Measurements from ENCODE around the gene INS.

INS gene

GRCh38 chr11:2169626-2170570 is 8.9 kb upstream of the INS start:
- H3K36me3 ChIP-seq (replicated peaks), result no peaks in the 10 kb centered on the region
- H3K27me3 ChIP-seq (replicated peaks), result peaks cover 8% of the 10 kb centered on the region
- H3K4me3 ChIP-seq (ENCODE audit: low read depth, low read length), result no peak overlapping the region
- in situ Hi-C loops (cut with HindIII; ENCODE audit: low pct_ligation_motif_present, low sequenced_read_pairs), result no loop called here
- TF ChIP-seq, protein P1, sequence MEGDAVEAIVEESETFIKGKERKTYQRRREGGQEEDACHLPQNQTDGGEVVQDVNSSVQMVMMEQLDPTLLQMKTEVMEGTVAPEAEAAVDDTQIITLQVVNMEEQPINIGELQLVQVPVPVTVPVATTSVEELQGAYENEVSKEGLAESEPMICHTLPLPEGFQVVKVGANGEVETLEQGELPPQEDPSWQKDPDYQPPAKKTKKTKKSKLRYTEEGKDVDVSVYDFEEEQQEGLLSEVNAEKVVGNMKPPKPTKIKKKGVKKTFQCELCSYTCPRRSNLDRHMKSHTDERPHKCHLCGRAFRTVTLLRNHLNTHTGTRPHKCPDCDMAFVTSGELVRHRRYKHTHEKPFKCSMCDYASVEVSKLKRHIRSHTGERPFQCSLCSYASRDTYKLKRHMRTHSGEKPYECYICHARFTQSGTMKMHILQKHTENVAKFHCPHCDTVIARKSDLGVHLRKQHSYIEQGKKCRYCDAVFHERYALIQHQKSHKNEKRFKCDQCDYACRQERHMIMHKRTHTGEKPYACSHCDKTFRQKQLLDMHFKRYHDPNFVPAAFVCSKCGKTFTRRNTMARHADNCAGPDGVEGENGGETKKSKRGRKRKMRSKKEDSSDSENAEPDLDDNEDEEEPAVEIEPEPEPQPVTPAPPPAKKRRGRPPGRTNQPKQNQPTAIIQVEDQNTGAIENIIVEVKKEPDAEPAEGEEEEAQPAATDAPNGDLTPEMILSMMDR (IDR thresholded peaks at IDR 0.05; ENCODE audit: low read depth, low read length, missing control alignments), result no peak
- H3K27ac ChIP-seq, result no peak overlapping the region
- no peak for DNase-seq

GRCh38 chr11:2169005-2169378 is 8.0 kb upstream of the INS start:
- peaks cover 8% of the 10 kb centered on the region for H3K27me3 ChIP-seq (replicated peaks)
- TF ChIP-seq, protein P1 (IDR thresholded peaks at IDR 0.05; ENCODE audit: low read depth, low read length, missing control alignments), result no peak
- no peak overlapping the region for H3K4me3 ChIP-seq (ENCODE audit: low read depth, low read length)
- in situ Hi-C loops (cut with HindIII; ENCODE audit: low pct_ligation_motif_present, low sequenced_read_pairs), result no loop called here
- no peaks in the 10 kb centered on the region for H3K36me3 ChIP-seq (replicated peaks)
- no peak overlapping the region for H3K27ac ChIP-seq
- no peak for DNase-seq

DNA sequence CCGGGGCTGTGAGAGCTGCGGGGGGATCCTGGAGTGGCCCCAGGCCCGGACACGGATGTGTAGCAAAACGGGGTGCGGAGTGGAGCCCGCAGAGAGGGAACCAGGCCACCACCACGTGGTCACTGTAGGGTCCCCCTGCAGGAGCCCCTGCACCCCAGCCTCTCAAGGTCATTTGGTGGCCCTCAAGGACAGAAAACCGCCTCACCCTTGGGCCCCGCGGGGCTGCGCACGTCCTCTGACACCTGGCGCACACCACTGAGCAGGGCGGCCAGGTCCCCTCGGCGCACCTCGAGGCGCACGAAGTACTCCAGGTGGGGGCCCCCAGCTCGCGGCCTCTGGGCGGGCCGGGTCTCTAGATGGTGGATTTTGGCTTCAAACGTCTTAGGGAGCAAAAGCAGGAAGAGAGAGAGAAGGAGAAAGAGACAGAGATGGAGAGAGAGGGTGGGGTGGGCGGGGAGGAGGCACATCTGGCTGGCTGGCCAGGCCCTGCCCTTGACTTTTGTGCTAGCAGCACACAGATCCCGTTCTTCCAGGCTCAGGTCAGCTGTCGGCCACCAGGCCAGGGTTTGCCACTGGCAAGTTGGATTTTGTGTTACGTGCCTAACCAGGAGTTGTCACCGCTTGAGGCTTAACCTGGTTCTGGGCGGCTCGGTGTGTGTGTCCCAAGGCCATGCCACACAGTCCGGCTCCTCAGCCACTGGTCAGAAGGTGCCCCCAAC is 7.4 kb upstream of the INS start:
- no peak overlapping the region for H3K27ac ChIP-seq
- TF ChIP-seq, protein P1 (IDR thresholded peaks at IDR 0.05; ENCODE audit: low read depth, low read length, missing control alignments), result no peak
- DNase-seq, result no peak
- in situ Hi-C loops (cut with HindIII; ENCODE audit: low pct_ligation_motif_present, low sequenced_read_pairs), result no loop called here
- H3K4me3 ChIP-seq (ENCODE audit: low read depth, low read length), result no peak overlapping the region
- no peaks in the 10 kb centered on the region for H3K36me3 ChIP-seq (replicated peaks)
- H3K27me3 ChIP-seq (replicated peaks), result peaks cover 8% of the 10 kb centered on the region

DNA sequence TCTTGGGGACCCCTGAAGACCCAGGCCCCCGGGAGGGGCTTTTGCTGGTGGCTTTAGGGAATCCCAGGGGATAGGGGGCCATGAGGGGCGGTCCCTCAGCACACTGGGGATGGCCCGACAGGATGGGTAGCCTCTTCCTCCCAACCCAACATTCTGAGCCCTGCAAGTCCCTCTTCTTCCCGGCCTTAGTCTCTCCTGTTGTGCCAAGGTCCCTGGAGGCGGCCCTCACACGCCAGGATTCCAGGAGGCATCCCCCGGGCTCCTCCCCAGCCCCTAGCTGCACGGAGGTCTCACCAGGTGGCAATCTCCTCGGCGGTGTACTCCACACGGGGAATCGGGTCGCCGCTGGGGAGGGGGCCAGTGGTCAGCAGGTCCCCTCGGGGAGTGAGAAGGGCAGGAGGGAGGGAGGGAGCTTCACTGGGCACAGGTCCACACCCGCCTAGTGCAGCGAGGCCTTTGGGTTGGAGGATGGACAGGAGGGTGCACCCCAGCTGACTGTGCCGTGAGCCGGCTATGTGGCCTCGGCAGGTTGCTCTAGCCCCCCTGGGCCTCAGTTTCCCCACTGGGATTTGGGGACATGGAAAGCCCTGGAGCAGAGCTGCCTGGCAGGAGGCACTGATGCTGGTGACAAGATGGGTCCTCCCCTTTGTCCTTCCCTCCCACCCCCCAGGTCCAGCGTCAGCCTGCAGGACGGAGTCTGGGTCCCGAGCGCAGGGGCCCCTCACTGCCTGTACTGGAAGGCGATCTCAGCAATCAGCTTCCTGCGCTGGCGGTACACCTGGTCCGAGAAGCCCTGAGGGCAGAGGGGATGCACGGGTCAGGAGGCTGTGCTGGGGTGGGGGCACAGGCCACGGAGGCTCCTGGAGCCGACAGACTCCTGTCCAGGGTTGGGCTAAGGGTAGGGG is 6.4 kb upstream of the INS start:
- Histone ChIP-seq H3K36me3 (replicated peaks) (no peaks in the 10 kb centered on the region), H3K27me3 (replicated peaks) (peaks cover 8% of the 10 kb centered on the region)

More for the DNA sequence above, 6.4 kb upstream of the INS start:
- TF ChIP-seq, protein P1 (IDR thresholded peaks at IDR 0.05; ENCODE audit: low read depth, low read length, missing control alignments), result no peak
- no peak for DNase-seq
- in situ Hi-C loops (cut with HindIII; ENCODE audit: low pct_ligation_motif_present, low sequenced_read_pairs), result no loop called here
- Histone ChIP-seq H3K27ac (no peak overlapping the region), H3K4me3 (ENCODE audit: low read depth, low read length) (no peak overlapping the region)

Measured in brain microvascular endothelial cell (primary cell).